Cardiac septum (tissue), 1 donor: Measurements from ENCODE around the gene PAQR8. TPM values are rescaled to one million over a fixed set of nuclear protein-coding genes. Genes with fewer than 3 reads are reported as not detected.

Source experiments
- DNase-seq: peaks from one replicate; pipeline ENCODE4 v3.0.0-alpha.2; 2020; ENCODE audit warnings: low spot score
- intact Hi-C: fragments of 100-400 bp; cut with DNase I; formaldehyde crosslinking; loops from one replicate; pipeline ENCODE4 v1.14.0; 2022
- total RNA-seq: library from RNA; stranded (reverse); fragmentation: NEBNext Ultra II Directional; extraction: Animal tissue kit (Norgen Biotek cat#: 25700); gene quantifications from one replicate; pipeline ENCODE4 v1.2.1, GENCODE V29; 2021
- donor health status: DM: no; HTN: no; CAD: no.

Gene PAQR8
- total RNA-seq, 1 donor from 2014 or later, result 2.0 TPM

DNA sequence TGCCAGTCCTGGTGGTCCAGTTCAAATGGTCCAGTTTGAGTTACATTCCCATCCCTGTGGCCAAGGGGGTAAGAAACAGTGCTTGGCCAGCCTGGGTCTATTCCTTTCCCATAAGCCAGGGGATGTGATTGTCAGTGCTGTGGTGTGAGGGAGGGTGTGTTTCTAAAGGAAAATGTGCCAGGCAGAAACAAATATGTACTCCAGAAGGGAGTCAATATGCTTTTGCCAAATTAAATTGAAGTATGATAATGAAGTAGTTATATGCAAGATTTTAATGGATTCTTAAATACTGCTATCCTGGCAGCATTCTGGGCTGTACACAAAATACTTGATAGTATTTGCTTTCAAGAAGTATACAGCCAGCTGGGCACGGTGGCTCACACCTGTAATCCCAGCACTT is 16.6 kb upstream of the PAQR8 start:
- intact Hi-C loops, result no loop called here
- DNase-seq, result no peak

DNA sequence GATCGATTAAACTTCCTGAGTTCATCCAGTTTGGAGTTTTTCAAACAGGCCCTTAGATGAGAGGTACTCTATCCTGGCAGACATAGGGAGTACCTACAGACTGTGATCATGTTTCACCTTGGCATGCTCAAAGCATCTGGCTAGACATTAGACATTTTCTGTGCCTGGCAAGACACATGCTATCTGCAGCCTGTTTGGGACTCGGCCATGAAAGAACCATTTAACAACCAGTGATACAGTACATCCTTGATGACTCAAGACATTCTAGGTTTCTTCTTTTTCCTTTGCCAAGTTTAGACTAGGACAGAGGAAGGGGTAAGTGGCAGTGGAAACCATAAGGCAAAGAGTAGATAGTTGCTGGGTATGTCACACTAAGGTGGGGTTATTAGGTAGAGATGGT is 15.4 kb upstream of the PAQR8 start:
- intact Hi-C loops, result no loop called here
- no peak for DNase-seq

DNA sequence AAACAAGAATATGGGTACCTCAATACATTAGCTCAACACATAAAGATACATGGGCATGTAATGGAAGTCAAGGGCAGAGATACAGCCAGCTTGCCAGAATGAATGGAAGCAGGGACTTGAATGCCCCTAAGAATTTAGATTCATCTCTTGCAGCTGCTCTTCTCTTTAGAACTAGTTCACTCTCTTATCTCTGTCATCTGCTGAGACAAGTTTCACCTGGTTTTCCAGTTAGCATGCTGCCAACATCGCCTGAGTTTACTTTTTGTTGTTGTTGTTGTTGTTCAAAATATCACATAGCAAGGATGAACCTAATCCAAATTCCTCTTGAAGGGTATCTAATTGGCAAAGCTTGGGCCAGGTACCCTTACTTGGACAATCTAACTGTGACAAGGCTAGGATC is 14.1 kb upstream of the PAQR8 start:
- intact Hi-C loops, result no loop called here
- no peak for DNase-seq

DNA sequence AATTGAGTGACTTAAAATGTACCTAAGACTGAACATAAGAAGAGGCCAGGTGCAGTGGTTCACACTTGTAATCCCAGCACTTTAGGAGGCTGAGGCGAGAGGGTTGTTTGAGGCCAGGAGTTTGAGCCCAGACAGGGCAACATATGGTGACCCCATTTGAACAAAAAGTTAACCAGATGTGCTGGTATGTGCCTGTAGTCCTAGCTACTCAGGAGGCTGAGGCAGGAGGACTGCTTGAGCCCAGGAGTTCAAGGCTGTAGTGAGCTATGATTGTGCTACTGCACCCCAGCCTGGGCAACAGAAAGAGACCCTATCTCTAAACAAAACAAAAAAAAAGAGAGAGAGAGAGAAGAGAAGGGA is 10.1 kb upstream of the PAQR8 start:
- intact Hi-C loops, result no loop called here
- DNase-seq, result no peak

DNA sequence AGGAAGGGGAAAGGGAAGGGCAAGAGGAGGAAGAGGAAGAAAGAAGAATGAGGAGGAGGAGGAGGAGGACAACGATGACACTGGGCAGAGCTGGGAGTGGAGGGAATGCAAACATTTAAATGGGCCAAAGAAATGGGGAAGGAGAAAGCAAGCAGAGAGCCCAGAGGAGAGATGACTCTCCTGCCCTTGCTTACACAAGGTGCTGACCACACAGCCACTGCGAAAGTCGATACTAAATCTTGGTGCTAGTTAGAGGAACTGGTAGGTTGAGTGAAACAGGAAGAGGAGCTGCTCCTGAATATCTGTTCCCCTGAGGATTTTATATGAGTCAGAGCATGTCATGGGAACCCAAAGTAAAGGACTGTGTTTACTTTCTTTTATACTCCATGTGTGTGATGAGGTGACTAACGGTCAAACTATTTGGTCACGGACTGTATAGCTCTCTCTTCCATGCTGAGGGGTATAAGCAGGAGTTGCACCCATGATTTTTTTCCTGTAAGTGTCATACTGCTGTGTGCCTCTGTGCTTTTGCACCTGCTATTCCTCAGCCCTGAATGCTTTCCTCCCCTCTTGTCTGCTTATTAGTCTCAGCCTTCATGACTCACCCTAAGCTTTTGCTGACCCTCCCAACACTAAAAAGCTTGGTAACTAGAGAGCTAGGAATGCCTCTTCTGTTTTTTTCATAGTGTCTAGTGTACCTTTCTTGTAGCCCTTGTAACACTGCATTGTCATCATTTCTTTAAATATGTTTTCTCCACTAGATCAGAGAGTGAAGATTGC is 9.5 kb upstream of the PAQR8 start:
- no peak for DNase-seq
- intact Hi-C loops, result no loop called here

DNA sequence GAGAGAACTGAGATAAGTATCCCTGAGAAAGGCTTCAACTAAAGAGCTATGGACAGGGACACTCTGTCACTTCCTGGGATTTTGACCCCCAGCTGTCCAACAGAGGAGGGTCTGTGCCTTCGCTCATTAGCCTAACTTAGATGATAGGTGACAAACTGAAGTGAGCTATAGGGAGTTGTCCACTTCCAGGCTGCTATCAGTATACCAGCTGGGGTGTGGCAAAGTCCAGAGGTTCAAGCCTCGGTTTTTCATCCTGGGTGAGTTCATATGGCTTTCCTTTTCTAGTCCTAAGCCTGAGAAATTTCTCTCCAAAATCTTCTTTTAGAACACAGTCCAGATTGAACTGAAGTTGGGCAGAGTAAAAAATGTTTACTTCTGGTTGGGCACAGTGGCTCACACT is 5.9 kb upstream of the PAQR8 start:
- intact Hi-C loops, result no loop called here
- DNase-seq, result no peak

DNA sequence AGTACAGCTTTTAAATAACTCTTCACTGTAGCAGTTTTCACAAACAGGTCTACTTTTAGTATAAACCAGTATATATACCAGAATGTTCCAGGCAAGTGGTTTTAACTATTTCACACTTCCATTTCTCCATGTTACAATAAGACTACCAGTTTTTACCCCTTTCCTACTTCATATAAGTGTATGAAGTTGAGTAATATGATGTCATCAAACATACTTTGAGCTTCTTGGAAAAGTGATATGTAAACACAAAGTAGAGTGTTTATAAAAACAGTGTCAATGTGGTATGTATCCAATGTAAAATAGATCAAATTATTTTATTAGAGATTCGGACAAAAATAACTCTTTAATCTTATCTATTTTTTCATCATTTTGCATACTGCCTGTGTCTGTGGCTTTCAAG is 2.5 kb upstream of the PAQR8 start:
- intact Hi-C loops, result no loop called here

DNA sequence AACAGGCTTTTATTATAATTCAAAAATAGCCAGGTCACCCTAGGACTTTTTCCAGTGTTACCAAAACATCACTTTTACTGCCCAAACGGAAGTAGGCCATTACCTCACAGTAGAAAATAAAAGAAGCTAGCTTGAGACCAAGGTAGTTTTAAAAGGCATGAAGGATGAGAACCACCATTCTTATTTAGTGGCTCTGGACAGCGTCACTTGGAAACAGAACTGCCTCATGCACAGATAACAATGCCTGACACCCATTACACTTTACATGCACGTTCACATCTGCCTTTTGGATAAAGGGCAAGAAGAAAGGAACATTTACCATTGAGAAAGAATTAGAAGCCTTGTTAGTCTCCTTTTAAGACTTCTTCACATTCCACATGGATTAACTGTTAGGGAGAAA is 1.9 kb upstream of the PAQR8 start:
- DNase-seq, result no peak
- intact Hi-C loops, result loop anchor here (5.0 kb wide), 1 partner anchor 37 kb away; no protein-coding TSS in a partner anchor

More for the DNA sequence above, 2.5 kb upstream of the PAQR8 start:
- no peak for DNase-seq

DNA sequence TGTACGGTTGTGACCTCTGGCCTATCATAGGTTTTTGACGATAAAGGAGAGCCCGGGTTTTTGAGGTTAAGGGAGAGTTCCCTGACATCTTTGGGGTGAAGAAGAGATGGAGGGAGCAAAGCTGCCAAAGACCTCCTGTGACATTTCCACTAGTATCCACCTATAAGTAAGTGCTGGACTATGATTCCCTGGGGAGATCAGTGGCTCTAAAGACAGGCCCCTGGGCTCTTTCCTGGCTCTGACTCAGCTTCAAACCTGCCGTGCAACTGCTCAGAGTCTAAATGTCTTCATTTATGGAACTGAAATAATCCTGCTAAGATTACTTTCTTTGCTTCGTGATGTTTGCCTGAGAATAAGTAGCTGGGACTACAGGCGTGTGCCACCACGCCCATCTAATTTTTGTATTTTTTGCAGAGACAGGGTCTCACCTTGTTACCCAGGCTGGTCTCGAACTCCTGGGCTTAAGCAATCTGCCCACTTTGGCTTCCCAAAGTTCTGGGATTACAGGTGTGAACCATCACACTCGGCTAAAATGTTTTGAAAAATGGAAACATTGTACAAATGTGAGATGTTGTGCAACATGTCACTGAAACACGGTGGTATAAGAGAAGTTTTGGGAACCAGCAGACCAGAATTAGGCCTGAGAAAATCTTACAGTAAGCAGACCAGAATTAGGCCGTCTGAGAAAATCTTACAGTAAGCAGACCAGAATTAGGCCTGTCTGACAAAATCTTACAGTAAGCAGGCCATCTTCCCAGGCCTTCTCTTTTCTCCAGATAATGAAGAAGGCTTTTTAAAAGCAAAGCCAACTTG is 1.1 kb upstream of the PAQR8 start:
- DNase-seq, result no peak
- intact Hi-C loops, result loop anchor here (5.0 kb wide), 1 partner anchor 36 kb away; no protein-coding TSS in a partner anchor

DNA sequence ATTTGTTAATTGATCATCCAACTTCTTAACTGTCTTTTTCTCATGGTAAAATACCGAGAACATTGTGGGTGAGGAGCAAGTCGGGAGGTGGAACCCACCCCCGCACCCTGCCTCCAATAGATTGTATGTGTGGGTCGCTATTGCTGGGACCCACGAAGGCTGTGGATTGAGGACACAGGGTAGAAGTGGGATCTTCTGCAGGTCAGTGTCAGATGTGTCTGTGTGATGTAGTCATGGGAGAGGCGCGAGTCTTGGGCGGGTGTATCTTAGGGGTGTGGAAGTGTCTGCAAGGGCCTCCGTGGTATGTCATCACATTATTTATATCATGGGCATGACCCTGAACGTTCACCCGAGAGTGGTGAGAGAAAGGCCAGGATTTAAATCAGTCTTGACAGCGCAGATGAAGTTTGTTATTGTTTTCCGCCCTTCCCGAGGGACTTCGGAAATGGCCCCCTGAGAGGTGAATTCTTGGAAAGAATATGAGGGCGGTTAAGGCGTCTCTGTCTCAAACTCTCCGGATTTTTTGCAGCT is 472 bp upstream of the PAQR8 start:
- DNase-seq, result no peak
- intact Hi-C loops, result loop anchor here (5.0 kb wide), 1 partner anchor 36 kb away; no protein-coding TSS in a partner anchor

DNA sequence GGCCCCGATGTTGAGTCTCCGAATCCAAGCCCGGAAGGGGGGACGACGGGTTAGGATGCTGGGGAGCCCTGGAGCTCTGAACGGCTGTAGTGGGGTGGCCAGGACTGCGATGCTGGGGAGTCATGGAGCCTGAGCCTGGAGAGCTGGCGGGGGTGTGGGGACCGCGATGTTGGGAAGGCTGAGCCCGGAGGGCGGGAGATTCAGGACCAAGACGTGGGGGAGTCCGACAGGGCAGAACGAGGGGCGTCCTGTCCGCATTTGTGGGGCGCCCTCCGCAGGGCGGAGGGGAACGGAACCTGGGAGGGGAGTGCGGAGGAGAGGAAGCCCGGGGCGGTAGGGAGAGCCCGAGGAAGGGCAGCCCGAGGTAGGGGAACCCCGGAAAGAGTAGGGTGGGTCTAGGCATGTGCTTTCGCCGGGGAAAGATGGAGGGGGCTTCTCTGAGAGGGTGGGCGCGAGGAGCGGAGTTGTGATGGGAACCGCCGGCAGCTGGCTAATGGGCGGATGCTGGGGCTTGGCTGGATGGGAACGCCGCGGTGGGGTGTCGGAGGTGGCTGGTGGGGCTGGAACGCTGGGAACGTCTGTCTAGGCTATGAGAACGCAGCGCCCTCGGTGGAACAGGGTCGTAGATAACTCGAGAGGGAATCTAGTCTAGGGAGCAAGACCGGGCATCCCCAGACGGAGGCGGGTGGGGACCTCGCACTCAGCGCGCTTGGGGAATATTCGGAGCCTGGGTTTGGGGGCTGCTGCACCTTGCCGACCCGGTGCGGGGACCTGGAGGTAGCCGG is 684 bp downstream of the PAQR8 start:
- intact Hi-C loops, result loop anchor here (2.0 to 5.0 kb wide), 2 partner anchors 35 to 78 kb away; partner anchors contain the start of gene MCM3

DNA sequence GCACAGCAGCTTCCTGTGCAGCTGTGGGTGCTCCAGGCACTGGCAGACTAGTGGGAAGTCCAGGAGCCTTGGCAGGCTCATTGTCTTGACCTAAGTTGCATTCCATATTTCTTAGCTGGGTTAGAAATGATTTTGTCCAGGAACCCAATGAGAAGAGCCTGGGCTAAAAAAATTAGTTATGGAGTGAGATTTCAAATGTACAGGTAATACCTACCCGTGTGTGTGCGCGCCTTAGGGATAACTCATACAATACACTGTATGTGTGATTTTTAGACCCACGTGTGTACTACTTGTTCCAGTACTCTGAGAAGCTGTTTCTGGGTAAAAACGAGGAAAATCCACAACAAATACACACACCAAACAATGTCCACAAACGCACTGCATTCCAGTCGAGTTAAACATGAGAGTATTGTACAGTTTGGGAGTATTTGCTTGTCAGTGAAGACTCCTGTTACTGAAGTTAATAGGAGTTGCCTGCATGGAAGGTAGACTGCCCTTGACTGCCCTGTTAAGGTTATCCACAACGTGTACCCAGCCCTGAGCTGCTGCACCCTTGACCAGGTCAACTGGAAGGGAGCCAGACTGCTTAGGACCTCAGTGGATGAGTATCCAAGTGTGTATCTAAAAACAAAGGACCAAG is 1.4 kb downstream of the PAQR8 start:
- no peak for DNase-seq
- intact Hi-C loops, result loop anchor here (2.0 to 5.0 kb wide), 2 partner anchors 34 to 79 kb away; partner anchors contain the start of gene MCM3

More for the DNA sequence above, 684 bp downstream of the PAQR8 start:
- no peak for DNase-seq

DNA sequence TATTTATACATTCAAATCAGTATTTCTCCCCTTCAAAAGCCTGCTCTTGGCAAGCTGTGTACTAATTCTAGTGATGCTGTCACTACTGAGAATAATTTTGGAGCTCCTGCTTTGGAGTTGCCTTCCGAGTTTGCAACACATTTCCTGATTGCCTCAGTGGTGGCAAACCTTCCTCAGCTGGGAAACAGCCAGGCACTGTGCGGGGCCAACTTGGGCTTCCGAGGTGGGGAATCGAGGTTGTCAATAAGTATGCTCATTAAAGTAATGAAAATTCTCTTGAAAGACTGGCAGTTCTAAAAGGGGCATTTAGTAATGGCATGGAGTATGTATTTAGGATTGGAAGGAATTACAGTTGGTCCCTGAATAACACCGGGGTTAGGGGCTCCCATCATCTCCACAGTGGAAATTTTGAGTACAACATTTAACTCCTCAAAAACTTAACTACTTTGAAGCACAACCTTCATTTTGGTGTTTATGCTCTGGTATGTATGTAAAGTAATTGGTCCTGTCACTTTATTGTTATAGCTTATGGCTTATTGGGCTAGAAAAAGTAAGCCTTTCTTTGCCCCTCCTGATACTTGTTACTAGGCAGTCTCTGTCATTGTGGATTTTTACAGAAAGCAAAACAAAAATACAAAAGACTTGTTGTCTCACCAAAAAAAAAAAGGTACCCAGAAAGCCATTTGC is 2.7 kb downstream of the PAQR8 start:
- intact Hi-C loops, result loop anchor here (5.0 kb wide), 1 partner anchor 33 kb away; no protein-coding TSS in a partner anchor

DNA sequence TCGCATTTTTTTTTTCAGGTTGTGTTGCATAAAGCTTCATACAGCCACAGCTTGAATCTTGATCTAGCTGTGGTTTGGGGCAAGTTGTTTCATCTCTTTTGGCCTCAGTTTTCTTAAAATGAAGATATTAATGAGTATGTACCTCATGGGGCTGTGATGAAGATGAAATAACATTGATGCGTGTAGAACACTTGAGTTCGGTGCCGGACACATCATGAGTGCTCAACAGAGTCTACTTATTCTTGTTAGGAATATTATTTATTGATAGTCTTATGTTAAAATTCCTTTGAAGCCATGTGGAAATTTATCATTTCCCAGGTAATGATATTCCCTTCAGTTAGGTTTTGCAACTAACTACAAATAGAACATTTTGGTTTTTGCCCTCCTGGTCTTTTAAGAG is 3.4 kb downstream of the PAQR8 start:
- intact Hi-C loops, result no loop called here
- DNase-seq, result no peak

More for the DNA sequence above, 2.7 kb downstream of the PAQR8 start:
- no peak for DNase-seq

DNA sequence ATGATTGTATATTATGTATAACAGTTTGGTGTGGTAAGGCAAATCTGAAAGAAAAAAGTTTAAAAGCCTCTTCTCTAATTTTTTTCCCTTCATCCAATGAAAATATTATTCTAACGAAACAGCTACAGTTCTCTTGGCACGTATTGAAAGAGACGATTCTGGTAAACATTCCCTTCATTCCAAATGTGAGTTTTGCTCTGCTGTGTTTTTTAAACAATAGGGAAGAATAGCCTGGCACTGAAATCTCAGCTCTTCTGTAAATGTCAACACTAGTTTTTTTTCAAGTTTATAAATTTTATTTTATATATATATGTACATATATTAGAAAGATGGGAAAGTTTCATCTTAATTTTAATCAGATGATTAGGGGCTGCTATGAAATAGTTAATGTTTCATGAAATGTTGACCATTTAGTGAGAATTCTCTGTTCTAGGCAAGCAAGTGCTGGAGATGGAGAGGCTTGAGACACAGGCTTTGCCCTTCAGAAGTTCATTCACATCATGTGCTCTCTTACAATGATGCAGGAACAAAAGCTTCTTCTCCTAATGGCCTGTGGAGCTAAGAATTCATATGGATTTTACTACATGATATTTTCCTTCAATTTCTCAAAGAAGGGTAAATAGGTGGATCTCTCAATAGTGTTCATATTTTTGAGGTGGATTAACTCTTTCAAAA is 4.1 kb downstream of the PAQR8 start:
- DNase-seq, result no peak
- intact Hi-C loops, result no loop called here

DNA sequence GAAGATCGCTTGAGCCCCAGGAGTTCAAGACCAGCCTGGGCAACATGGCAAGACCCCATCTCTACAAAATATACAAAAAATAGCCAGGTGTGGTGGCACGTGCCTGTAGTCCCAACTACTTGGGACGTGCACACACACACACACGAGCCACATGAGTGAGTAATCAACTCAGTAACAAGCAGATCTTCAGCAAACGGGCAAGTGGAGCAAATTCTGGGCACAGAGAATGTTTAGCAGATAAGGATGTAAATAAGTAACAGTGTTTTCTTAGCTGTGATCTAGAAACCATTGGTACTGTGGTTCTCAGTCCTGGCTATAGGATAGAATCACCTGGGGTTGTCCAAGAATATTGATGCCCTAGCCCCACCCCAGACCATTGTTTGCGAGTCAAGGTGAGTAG is 6.1 kb downstream of the PAQR8 start:
- DNase-seq, result no peak
- intact Hi-C loops, result no loop called here

DNA sequence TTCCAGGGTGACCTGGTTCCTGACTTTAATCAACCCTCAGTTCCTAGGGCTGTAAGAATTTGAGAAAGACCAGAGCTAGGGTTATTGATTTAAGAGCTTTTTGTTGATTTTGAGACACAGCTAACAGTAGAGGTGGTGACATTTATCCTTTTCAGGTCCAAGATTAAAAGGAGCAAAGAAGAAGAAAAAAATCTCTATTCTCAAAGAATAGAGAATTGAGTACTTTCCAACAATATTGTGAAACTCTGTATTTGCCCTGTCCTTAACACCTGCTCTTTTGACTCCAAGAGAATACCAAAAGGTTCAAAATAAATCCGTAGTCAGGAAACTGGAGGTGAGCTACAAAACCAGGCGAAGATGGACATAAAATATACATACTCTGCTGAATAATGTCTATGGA is 7.3 kb downstream of the PAQR8 start:
- DNase-seq, result no peak
- intact Hi-C loops, result no loop called here

DNA sequence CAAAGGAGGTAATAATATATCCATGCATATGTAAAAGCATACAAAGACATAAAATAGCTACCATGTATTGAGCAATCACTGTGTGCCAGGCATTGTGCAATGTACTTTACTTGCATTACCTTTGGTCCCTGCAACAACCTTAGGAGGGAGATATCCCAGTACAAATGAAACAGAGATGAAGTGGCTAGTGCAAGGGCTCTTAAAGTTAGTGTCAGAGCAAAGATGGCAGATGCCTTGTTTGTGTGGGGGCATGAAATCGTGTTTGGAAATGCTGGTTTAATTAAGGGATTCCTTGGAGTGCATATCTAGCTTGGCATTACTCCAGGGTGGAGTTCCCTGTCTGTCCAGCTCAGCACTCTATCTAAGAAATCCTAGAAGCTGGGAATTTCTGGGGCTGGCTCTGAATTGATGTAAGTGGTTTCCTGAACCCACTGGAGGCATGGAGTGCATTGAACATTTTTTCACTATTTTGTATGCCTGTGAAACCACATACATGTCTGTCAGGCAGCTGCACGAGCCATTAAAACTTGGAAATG is 9.8 kb downstream of the PAQR8 start:
- intact Hi-C loops, result no loop called here
- DNase-seq, result no peak
